Stimulated activated CD4-positive, alpha-beta T cell treated with anti-CD3 and anti-CD28 coated beads, Interleukin-12 subunit alpha, Interleukin-12 subunit beta, amount 100 ng/mL, for 48 hours (primary cell): ENCODE measurements around the gene HOXB9.

Experiments
- DNase-seq, 3 donors: peaks; one replicate each; pipeline ENCODE4 v3.0.0-alpha.2; 2020; ENCODE audit warnings: low read depth in 2 of 3, low spot score in 1 of 3

Gene HOXB9

GRCh38 chr17:48611681-48612455, 14.3 kb downstream of the HOXB9 start:
- no peak for DNase-seq

GRCh38 chr17:48611213-48611612, 14.9 kb downstream of the HOXB9 start:
- no peak for DNase-seq

GRCh38 chr17:48610282-48611211, 15.6 kb downstream of the HOXB9 start, which contains the start of gene HOXB7:
TSS of gene HOXB7 (minus strand) at chr17:48611017. CDS start at chr17:48610918, 99 bp downstream.
- peak in 2 of 3 donors; percentile 61 to 70 for DNase-seq

- no peak for DNase-seq
Measured at GRCh38 chr17:48609759-48610281, 16.3 kb downstream of the HOXB9 start.

GRCh38 chr17:48609033-48609432, 17.1 kb downstream of the HOXB9 start:
- DNase-seq, result no peak

GRCh38 chr17:48608494-48608834, 17.7 kb downstream of the HOXB9 start:
- DNase-seq, result no peak

DNA sequence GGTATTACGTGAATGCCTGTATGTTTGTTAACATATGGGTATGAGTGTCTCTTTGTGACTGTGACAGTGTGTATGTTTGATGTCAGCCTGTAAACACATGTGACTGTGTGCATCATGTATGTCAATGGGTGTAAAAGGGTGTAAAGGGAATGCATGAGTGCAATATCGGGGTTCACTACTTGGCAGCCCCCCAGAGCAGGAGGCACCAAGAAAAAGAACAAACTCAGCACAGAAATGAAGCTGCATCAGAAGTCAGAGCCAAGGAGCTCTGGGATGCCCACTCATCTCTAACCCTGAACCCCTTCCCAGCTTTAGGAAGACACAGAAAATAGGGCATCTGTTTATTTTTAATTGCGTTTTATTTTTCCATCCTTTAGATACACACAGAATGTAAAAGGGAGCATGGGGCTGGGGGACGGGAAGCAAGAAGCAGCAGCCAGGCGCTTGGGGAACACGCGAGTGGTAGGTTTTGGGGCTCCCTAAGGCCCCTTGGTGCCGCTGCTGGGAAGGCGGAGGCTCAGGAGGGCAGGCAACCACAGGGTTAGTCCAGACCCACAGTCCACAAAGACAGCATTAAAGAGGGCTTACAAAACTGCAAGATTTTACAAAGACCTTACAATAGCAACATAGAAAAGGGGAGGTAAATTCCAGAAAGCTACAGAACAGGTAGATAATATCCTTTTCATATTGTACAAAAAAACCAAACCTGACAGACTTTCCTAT, 19.1 kb downstream of the HOXB9 start:
- DNase-seq, result no peak

GRCh38 chr17:48605991-48606891, 19.9 kb downstream of the HOXB9 start:
- no peak for DNase-seq

- DNase-seq, result no peak
Measured at GRCh38 chr17:48605409-48605919, 20.7 kb downstream of the HOXB9 start.

GRCh38 chr17:48604770-48605329, 21.3 kb downstream of the HOXB9 start, which contains the start of gene HOXB6:
TSS of gene HOXB6 (minus strand) at chr17:48604986. CDS start at chr17:48598150, 6,836 bp downstream.
- DNase-seq, result no peak

GRCh38 chr17:48603959-48604769, 22.0 kb downstream of the HOXB9 start:
- DNase-seq, result no peak

GRCh38 chr17:48601539-48602425, 24.4 kb downstream of the HOXB9 start:
- DNase-seq, result no peak

- no peak for DNase-seq
Measured at GRCh38 chr17:48601207-48601538, 25.0 kb downstream of the HOXB9 start.

- no peak for DNase-seq
Measured at GRCh38 chr17:48600244-48601098, 25.7 kb downstream of the HOXB9 start.

DNA sequence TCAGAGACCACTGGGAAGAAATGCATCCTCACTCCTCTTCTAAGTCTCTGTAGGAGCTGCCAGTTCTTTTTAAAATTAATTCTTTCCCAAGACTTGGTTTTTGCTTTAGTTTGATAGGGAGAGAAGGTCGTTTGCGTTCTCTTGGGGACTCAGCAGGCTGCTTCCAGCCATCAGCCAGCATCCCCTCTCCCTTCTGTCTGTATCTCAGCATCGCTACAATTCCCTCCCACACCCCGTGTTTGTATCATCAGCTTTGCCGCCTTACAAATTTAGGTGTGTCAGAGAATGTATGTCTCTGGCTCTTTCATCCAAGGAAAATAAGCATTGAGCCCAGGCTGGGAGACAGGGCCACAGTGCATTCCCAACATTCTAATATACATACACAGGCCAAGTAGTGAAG, 26.8 kb downstream of the HOXB9 start:
- DNase-seq, result no peak

- no peak for DNase-seq
Measured at GRCh38 chr17:48598736-48599135, 27.4 kb downstream of the HOXB9 start.
